ENCODE results near the gene PLK5.
A peak's percentile ranks its signal among the peaks of the same experiment; 100 is the strongest.
"Not testable (repeated sequence)": the region's sequence is repeated elsewhere in the genome, so short reads cannot be mapped to it uniquely, and the experiment has no call there.

PLK5 gene, protein sequence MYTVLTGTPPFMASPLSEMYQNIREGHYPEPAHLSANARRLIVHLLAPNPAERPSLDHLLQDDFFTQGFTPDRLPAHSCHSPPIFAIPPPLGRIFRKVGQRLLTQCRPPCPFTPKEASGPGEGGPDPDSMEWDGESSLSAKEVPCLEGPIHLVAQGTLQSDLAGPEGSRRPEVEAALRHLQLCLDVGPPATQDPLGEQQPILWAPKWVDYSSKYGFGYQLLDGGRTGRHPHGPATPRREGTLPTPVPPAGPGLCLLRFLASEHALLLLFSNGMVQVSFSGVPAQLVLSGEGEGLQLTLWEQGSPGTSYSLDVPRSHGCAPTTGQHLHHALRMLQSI

DNA sequence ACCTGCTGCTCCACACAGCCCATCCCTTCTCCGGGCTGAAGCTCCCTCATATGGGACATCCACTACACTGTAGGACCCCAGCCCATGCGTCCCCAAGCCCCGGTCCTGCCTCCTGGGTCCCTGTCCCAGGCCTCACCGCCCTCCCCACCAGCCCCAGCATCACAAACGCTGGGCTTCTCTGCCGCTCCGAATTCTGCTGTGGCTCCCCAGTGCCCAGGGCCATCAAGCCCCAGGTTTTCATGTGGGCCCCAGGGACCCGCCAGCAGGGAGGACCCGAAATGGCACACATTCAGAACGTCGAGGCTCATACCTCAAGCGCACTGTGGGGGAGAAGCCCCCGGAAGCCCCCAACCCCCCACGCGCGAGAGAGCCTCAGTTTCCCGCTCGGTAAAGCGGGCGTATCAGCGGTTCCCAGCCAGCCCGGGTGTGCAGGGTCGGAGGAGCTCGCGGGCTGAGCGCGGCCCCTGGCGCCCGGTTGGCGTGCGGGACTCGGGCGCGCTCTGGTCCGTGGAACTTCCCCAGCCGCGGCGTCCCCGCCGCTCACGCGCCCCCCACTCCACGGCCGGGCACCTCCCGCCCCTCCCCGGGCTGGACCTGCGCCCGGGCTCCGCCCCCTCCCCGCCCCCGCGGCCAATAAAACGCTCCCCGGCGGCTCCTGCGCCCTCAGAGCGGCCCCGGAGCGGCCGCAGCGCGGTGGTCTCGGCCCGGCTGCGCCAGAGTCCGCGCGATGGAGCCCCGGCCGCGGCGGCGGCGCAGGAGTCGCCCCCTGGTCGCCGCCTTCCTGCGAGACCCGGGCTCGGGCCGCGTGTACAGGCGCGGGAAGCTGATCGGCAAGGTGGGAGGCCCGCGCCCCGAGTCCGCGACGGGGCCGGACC lies at the start of gene PLK5:
Gene PLK5 (plus strand): TSS at position 666 of the 875 bp plus-strand sequence. CDS start 2,920 bp downstream, outside the sequence.
- DNase-seq (ENCODE audit: low spot score): no peak

DNA sequence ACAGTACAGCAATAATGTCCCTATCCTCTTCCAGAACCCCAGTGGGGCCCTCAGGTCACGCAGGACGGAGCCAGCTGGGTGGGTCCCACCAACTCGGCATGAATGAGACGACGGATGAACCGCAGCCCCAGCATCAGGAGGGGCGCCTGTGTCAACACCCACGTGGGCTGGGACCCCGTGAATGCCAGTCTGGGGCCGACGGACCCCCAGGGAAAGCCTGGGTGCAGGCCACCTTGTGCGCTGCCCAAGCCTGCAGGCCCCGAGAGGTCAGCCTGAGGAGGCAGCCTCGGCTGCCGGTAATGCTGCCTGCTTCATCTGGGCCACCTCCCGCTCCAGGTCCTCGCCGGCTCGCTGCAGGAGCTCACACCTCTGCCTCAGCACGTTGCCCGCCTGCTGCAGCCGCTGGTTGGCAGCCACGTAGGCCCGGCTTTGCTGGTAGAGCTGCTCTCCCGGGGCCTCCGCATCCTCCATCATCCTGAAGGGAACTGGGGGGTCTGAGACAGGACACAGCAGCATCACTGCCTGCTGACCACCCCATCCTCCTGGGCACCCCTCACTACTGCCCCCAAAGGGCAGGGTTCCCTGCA lies 49.0 kb upstream of the PLK5 start:
- no peak for DNase-seq (ENCODE audit: low spot score)

DNA sequence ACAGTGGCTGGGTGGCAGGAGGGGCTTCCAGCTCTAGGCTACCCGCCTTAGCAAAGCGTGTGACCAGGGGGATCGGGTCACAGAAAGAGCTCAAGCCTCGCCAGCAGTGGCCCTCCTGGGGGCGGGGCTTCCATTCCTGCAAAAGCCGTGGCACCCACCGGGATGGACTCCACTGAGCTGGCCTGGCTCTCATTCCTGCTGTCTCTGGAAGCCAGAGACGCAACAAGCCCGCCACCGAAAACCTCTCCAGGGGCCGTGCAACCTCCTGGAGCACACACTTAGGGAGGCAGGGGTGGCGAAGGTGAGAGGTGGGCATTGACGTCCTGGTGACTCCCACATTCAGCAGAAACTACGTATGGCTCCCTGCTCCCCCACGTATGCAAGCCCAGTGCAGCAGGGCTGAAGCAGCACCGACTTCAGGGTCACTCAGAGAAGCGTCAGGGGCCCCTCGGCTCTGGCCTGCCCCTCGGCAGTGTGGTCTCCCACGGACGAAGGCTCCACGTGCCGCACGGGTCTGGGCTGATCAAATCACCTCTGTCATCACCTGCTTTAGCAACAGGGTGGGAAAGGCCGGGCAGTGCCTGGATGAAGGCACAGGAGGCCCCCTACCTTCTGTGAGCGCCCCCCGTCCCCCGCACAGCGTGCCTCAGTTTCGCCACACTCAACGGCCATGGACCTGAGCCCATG lies 48.0 kb upstream of the PLK5 start:
- no peak for DNase-seq (ENCODE audit: low spot score)

DNA sequence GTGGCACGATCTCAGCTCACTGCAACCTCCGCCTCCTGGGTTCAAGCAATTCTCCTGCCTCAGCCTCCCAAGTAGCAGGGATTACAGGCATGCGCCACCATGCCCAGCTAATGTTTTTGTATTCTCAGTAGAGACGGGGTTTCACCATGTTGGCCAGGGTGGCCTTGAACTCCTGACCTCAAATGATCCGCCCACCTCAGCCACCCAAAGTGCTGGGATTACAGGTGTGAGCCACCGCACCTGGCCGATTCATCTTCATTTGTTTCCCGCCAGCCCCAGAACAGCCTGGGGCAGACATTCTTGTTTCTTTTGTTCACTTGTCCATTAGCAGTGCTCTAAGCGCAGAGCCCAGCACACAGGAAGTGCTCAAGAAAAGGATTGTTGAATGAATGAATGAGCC lies 46.8 kb upstream of the PLK5 start:
- DNase-seq (ENCODE audit: low spot score): not testable (repeated sequence)

DNA sequence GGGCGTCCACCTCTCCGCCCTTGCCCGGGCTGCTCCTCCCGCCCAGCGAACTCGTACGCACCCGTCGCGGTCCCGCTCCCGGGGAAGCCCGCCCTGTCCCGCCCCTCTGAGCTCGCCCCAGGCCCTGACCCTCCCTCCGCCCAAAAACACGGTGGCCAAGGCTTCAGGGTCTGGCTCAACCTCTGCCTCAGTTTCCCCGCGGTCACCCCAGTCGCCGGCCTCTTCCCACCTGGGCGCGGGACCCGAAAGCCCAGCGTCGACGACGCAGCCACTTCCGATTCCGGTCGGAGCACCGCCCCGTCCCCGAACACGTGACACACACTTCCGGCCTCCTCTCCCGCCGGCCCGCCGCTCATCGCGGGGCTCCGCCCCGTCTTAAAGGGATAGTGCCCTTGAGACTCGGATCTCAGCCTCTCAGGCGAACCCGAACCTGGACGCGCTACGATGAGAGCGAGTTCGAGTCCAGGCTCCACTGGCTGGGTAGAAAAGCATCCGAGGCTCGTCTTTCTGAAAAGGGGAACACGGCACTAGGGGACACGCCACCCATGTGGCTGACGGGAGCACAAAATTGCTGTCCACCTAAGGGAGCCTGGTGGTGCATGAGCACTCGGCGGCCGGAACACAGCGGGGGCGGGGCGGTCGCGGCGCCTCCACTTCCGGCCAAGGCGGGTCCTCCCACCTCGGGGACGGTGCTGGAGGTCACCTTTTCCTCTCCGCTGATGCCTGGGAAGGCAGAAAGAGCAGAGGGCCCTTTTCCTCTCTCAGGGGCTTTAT lies 44.8 kb upstream of the PLK5 start, which contains the start of gene C19orf25:
Gene C19orf25 (minus strand): TSS at position 282 of the 774 bp plus-strand sequence. CDS start 312 bp downstream, outside the sequence.
- peak; percentile 94 for DNase-seq (ENCODE audit: low spot score)

DNA sequence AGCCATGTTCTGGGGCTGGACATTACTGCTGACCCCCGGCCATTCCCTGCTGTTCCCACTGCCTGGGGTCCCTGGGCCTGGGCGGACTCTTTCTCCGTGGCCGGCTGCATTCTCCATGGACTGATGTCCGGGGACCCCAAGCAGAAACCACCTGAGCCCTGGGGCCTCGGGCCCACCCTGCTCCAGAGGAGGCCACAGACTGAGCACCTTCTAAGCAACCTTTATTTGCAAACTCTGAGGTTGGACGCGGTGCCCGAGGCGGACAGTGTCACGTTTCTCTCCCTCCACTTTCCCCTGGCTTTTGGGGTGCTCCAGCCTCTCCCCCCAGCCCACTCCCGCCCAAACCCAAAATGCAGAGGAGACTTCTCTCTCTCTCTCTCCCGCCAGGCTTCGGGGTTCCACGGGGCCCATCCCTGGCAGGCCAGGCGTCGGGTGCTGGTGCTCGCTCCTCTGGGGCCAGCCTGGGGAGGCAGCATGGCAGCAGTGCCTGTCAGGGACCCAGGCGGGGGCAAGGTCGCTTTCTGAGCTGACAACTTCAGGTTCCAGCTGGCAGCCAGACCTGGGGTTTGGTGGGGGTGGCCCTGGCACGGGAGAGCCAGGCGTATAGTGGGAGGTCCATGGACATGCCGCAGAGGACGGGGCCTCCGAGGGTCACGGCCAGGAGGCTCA lies 42.5 kb upstream of the PLK5 start:
- no peak for DNase-seq (ENCODE audit: low spot score)

DNA sequence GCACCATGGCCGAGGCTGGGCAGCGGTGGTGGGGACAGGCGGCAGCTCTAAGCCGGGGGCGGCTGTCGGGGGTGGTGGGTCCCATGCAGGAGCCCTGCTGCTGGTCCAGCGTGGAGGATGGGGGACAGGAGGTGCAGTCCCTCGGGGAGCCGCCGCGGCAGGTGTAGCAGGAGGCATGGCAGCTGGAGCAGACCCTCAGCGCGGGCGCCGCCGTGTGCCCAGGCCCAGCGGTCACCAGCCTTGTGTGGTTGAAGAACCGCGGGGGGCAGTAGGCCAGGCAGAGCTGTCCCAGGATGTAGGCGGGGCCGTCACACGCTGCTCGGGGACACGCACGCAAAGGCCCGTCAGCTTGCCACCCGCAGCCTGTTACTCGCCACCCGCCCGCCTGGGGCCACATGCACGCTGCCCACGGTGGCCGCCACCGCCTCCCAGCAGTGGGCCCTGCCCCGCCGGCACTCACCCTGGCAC lies 42.0 kb upstream of the PLK5 start:
- DNase-seq (ENCODE audit: low spot score): no peak

DNA sequence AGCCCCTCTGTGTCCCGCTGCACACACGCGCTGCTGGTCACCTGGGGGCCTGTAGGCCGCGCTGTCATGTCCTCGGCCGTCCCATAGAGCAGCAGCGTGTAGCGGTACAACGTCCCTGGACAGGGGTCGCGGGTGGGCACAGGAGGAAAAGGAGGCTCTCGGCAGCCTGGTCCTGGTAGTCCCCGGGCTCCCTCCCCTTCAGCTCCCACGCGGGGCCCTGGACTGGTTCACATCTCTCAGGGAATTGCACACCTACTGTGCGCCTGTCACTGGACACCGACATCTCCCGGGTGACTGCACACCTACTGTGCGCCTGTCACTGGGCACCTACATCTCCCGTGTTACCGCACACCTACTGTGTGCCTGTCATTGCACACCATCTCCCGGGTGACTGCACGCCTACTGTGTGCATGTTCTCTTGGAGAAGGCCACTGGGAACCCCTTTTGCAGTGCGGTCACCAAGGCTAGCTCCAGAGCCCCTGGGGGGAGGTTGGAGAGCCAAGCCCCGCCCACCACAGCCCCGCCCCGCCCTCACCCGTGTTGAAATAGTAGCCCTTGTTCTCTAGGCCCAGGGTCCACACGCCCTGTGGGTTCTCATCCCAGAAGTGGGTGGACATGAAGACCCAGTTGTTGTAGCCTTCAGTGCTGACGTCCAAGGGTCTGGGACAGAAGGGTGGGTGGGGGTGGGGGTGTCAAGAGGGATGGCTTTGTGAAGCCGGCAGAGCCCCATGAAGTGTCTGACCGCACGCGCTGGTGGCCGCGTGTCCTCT lies 41.3 kb upstream of the PLK5 start:
- no peak for DNase-seq (ENCODE audit: low spot score)

DNA sequence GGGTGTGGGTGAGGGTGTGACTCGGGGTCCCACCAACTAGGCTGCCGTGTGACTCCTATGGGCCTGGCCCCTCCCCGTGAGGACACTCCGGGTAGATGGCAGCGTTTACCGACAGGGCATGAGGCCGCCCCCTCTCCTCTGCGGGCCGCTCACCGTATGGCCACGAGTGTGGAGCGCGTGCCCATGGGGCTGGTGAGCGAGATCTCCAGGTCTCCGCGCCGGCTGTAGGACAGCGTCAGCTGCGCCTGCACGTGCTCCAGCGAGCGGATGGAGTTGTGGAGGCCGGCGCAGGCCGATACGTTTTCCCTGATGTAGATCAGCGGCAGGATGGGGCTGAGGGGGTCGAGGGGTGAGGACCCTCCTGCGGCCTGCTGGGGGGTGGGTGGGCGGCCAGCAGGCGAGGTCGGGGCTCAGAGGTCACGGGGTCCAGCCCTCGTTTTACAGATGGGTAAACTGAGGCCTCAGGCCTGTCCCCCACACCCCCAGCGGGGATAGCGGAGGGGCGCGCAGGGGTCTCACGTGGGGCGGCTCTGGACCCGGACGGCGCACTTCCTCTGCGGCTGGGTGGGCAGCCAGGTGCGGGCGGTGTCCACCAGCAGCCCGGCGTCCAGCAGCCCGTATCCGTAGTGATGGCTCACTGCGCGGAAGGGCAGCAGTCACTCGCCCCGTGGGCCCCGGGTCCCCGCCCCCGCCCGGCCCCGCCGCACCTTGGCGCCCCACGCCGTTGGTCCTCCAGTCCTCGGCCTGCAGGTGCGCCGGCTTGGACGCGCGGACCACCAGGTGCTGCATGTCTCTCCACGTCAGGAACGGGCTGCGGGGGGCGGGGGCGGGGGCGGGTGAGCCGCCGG lies 40.5 kb upstream of the PLK5 start:
- no peak for DNase-seq (ENCODE audit: low spot score)

DNA sequence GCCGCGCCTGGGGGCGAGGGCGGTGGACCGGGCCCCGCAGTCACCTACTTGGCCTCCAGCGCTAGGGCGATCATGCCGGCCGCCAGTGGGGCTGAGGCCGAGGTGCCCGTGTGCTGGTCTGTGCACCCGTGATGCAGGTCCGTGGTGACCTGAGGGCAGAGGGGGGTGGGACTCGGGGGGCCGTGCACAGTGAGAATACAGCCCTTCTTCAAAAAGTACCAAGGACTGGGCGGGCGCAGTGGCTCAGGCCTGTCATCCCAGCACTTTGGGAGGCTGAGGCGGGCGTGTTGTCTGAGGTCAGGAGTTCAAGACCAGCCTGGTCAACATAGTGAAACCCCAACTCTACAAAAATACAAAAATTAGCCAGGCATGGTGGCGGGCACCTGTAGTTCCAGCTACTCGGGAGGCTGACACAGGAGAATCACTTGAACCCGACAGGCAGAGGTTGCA lies 39.9 kb upstream of the PLK5 start:
- DNase-seq (ENCODE audit: low spot score): no peak

DNA sequence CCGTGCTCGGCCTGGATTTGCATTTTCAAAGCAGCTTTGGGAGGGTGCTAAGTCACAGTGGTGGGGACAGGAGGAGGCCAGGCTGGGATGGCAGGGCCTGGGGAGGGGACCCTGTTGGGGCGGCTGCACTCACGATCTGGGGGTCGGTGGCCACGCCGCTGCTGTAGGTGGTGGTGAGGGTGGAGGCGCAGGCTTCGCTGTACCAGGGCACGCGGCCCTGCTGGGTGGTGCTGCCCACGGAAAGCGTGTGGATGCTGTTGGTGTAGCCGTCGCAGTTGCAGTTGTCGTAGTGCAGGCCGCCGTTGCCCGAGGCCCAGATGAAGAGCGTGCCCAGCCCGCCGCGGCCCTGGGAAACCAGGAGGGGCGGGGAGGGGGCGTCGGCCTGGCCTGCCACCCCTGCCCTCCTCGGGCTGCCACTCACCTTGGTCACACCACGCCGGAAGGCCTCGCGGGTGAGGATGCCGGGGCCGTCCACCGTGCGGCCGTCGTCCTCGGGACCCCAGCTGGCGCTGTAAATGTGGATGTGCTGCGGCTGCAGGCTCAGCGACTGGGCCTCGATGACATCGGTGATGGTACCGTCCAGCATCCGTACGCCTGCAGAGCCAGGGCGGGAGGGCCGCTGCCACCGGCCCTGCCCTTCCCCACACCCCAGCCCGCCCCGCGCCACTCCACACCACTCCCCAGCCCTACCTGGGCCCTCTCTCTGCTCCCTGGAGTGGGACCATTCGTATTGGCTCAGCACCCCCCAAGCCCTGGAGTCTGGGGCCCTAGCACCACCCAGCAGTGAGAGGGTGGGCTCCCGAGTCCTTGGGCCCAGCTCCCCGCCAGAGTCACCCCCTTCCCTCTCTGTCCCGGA lies 36.9 kb upstream of the PLK5 start:
- no peak for DNase-seq (ENCODE audit: low spot score)

DNA sequence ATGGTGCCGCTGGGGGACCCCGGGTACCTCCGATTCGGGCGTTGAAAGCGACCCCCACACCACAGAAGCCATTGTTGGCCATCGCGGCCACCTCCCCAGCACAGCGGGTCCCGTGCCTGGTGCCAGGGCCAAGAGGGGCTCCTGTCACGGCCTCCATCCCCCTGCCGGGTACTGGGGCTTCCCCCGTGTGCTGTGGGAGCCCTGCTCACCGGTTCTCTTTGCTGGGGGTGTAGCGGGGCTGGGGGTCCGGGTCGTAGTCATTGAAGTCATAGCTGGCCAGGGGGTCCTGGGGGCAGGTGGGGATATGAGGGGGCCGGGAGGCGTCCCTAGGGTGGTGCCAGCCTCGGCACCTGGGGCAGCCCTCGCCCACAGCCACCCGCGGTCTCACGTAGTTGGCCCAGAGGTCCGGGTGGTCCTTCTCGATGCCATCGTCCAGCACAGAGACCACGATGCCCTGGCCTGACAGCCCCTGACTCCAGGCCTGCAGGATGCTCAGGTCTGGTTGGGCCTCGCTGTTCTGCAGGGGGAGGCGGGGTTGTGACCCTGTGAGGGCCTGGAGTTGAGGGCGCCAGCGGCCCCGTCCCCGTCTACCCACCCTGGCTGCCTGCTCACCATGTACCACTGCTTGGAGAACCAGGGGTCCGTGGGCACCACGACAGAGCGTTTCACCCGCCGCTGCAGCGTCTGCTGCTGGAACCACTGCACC lies 36.1 kb upstream of the PLK5 start:
- no peak for DNase-seq (ENCODE audit: low spot score)

DNA sequence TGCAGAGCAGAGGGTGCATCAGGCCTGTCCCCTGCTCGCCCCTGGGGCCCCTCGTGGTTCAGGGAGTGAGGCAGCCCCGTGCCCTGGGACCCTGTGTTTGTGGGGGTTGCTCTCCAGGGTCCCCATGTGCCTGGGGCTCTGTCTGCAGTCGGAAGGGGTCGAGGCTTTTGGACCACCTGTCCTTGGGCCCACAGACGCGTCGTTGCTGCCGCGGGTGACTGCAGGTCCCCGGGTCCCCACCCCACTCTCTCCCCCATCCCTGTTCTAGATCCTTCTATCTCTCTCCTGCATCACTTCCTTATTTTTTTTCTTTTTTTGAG lies 35.6 kb upstream of the PLK5 start:
- no peak for DNase-seq (ENCODE audit: low spot score)

DNA sequence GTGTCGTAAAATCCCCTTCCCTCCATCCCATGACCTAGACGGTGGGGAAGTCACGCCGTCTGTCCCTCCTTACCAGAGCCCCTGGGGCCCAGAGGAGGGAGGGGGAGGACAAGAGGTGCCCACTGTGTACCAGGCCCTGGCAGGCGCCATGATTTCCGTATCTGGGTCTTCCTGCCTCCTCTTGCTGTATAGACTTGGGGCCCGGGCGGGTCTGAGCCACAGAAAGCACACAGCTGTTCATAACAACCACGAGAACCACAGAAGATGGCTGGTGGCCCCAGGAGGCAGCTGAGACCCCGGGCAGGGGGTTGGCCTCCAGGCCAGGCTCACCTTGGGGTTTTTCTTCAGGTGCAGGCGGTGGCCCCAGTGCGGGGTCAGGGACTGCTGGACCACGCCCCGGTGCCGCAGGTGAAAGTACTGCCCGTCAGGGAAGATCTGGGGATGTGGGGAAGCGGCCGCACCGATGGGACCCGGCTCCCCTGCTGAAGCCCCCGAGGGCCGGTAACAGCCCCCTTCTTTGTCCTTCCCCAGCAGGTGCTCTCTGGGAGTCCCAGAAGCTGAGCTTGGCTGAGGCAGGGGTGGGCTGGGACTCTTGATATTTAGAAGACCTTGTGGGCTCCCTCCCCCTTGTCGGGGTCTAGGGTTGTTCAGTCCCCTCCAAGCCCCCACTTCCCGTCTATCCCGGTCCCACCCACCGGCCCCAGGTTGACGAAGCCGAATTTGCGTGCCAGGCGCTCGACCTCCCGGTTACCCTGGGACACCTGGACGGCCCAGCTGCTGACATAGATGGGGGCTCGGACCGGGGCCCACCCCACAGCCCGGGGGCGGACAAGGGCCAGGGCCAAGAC lies 34.2 kb upstream of the PLK5 start:
- DNase-seq (ENCODE audit: low spot score): no peak

DNA sequence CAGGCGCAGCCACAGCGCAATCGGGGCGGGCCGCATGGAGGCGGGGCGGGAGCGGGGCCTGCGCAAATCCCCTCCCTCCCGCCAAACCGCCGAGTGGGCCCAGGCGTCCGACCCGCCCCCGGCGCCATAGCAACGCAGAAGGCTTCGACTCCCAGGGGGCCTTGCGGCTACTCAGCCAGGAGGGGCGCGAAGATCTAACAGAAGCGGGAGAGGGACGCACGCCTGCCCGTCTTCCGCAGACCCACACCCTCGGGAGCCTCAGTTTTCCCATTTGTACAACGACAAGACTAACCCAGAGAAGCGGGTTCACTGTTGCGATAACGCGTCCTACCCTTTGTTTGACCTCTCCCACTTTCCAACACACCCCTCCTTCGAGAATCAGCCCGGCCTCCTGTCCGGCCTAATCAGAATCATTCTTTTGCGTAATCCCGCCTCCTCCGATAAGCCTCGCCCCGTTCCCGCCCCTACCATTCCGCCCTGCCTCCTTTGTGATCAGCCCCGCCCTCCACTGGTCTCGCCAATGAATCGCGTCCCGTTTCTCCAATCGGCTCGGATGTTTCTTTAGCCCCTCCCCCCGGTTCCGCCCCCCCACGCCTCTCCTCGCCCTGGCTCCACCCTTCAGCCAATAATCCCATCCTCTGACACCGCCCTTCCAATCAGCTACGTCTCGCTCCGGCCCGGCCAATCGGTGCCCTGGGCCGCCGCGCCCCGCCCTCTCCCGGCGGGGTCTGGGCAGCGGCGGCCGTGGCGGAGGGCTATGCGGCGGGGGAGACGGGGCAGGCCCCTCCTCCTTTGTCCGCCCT lies 33.4 kb upstream of the PLK5 start, which contains the start of gene PCSK4:
Gene PCSK4 (minus strand): TSS at position 40 of the 803 bp plus-strand sequence. CDS start 4 bp downstream, at position 36.
- peak; percentile 100 for DNase-seq (ENCODE audit: low spot score)

All from left forelimb (tissue), 1 donor.